NCI-H526 treated with DMSO at 0.1 percent for 48 hours (cell line): ENCODE measurements around the gene RABGGTA.
"Not testable (repeated sequence)": the region's sequence is repeated elsewhere in the genome, so short reads cannot be mapped to it uniquely, and the experiment has no call there.

Experiments used
- DNase-seq: peaks from one replicate; lab custom pipeline; 2025; lab: John Stamatoyannopoulos, UW

Gene RABGGTA

GRCh38 chr14:24240110-24240918, 31.1 kb downstream of the RABGGTA start:
- DNase-seq, result no peak

- no peak for DNase-seq
These were observed 32.8 kb downstream of the RABGGTA start for GRCh38 chr14:24238527-24239037.

GRCh38 chr14:24238123-24238522, 33.3 kb downstream of the RABGGTA start:
- no peak for DNase-seq

DNA sequence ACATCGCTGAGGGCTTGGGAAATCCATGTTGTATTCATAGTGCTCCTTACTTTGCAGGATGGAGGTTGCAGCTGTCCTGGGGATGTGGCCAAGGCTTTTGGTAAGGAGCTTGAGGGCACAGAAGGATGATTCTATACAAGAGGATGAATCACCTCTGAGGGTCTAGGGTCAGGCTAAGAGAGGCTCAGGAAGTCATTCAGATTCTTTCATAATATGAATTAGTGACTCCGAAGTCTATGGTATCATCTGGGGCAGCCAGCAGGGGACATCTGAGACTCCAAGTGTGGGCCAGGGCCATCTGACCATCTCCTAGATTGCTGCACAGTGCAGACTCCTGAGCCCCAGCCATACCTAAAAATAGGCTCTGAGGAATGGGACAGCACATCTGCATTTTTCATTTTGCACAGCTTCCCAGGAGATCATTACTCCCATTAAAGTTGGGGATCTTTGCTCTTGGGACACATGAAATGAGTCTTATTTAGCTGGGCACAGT, 33.9 kb downstream of the RABGGTA start:
- DNase-seq, result no peak

GRCh38 chr14:24236689-24237462, 34.5 kb downstream of the RABGGTA start:
- no peak for DNase-seq

DNA sequence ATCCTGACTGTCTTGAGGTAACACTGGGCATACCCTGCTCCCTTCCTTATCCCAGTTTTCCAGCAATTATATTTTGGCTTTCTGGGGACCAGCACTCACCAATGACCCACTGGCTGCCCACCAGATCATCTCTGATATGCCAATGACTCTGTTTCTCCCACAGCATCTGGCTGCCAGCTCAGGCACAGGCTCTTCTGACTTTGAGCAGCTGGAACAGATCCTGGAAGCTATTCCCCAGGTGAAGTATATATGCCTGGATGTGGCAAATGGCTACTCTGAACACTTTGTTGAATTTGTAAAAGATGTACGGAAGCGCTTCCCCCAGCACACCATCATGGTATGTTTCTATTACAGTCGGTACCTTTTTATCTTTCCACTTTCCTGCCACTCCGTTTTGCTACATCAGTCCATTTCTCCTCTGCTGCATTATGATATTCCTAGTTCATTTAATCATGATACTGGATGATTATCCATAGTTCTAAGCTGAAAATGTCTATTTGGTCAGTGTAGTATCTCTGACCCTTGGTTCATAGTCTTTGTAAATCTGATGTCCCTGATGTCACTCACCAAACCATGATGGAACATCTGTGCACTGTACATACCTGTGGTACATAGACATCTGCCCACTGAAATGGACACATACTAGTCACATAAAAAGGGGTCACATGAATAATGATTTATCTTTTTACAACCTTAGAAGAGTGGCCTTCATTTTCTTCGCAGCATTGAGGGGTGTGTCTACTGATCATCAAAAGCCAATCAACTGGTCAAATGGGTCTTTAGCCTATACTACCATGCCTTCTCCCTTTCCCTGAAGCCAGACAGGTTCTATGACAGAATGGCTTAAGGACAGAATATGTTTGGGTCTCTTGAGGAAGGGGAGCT, 35.4 kb downstream of the RABGGTA start:
- no peak for DNase-seq

DNA sequence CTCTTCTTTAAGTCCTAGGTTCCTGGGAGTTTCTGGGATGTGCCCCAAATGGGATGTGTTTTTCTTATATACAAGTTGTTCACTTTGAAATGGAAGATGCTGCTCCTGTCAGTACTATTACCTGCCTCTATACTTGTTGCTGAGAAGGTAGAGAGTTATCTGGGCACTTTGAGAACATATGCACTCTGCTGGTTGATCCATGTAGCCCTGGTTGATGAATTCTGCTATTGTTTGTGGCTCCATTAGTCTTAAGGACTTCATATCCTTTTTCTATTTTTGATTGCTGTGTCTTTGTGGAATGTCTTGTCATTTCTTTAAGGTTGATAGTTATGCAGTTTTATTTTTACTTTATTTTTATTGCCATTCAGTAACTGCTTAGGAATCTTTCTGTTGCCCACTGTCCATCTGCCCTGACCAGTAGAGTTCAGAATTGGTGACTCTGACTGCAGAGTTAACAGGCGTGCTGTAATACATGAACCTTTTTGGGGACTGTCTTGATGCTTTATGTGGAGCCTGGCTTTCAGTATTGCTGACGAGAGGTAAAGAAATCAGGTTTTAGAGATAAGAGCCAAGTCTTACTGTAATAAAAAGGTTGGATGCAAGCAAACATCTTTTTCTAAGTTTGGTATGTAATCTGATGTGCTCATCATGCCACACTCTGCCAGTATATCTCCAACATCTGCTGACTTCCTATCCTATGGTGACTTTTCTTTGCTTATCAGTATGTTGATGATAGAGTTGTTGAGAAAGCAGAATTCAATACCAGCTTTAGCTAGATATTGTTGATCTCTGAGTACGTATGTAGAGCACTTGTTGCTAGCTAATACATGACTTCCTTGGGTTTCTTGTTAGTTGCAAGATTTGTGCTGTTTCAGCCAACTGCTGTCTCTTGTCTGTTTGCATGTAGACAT, 37.0 kb downstream of the RABGGTA start:
- no peak for DNase-seq

GRCh38 chr14:24233538-24233866, 37.9 kb downstream of the RABGGTA start:
- no peak for DNase-seq

GRCh38 chr14:24232645-24233537, 38.5 kb downstream of the RABGGTA start, which contains the start of gene GMPR2:
TSS of gene GMPR2 (plus strand) at chr14:24232929. CDS start at chr14:24233254, 325 bp downstream.
- DNase-seq, result peak; percentile 85

DNA sequence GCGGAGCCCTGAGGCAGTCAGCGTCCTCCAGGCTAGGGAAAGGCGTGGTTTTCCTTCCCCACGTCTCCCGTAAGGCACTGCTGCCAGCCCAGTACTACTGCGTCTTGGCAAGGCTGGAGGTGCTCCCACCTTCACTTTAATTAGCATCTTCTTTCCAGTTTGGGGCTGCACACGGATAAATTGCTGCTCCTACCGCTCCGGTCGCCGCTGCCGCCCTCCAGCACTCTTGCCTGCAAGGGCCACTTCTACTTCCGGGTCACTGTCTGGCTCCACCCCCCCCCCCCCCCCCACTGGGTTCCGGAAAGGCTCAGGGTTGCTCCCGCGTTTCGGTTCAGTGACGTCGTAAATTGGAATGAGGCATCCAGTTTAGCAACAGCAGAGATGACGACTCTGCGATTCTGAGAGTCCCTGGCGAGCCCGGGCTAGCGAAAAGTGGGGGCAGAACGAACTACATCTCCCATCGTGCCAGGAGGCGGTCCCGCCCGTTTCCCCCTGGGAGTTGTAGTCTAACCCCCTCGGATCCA, 39.2 kb downstream of the RABGGTA start, which contains the start of gene NEDD8:
Gene NEDD8 (minus strand): TSS at position 247 of the 524 bp plus-strand sequence. CDS start 100 bp downstream, at position 147.
- DNase-seq, result peak; percentile 85

DNA sequence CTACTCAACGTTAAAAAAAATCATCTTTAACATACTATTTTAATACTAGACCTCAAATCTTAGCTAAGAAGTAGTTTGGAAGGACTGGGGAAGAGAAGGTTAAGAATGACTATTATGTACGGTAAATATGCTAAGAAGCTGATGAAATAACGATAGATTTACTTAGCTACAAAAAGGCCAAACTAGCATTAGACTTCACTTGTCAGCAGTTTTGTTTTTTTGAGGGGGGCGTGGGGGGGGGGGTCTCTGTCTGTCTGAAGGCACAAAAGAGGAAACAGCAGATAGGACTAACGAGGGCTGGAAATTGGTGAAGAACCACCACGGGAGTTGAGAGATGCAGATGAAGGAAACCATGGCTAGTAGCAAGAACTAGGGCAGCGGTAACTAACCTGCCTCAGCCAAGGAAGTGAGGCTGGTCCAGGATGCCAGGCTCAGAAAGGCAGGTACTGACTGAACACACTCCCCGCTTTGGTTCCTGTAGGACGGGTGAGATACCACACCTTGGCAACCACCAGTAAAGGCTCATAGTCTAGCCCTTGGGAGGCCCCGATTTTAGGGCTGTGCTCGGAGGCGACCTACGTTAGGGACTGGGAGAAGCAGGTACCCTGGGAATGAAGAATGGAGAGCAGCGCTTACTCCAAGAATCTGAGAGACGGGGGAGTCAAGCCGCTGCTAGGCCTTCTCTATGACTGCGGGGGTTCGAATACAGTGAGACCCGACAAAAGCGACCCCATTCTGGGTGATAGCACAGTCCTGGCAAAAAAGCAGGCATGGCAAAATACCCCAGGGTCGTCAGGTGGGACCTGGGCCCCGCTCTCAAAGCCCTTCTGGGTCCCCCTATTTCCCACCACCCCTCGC, 39.9 kb downstream of the RABGGTA start:
- no peak for DNase-seq

DNA sequence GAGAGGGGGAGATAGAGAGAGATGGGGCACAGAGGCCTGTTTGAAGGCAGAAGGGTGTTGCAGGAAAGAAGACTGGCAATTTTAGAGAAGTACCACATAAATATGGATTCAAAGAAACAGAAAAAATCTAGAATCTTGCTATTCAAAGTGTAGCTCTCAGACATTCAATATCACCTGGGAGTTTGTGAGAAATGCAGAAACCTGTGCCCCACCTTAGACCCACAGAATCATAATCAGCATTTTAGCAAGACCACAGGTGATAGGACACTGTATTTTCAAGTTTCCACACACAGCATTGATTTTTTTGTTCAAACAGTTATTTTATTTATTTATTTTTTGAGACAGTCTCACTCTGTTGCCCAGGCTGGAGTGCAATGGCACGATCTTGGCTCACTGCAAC, 42.5 kb downstream of the RABGGTA start:
- no peak for DNase-seq

- no peak for DNase-seq
These were observed 44.9 kb downstream of the RABGGTA start for GRCh38 chr14:24226473-24226872.

GRCh38 chr14:24224618-24225071, 46.8 kb downstream of the RABGGTA start:
- no peak for DNase-seq

GRCh38 chr14:24222987-24223386, 48.4 kb downstream of the RABGGTA start:
- not testable (repeated sequence) for DNase-seq

DNA sequence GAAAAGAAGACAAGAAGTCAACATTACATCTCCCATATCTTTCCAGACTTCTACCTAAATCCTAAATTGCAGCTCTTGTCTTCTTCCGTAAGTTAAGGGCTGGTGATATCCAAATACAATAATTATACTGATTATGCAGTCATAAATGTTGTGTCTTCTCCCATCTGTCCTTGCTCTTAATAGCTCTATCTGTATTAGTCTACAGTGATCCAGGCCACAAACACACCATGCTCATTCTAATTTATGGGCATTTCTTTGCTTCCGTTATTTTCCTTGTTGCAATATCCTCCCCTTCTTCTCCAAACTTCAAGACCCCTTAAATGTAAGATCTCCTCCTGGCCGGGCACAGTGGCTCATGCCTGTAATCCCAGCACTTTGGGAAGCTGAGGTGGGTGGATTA, 51.9 kb downstream of the RABGGTA start:
- no peak for DNase-seq

GRCh38 chr14:24219080-24219479, 52.3 kb downstream of the RABGGTA start:
- DNase-seq, result no peak

DNA sequence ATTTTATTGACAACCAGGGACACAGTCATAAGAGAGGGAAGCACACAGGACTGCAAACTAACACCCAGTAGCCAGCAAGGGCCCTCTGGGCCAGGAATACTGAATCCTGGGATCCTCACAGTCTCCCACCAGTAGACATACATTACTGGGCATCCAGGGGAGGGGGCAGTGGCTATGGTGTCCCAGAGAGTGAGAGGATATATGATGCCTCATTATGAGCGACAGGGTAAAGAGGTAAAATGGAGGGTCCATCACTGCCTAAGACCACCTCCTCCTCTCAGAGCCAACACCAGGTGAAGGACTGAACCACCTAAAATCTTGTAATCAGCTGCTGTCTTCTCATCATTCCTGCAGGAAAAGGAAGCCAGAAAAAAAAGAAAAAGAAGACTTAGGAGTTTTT, 54.5 kb downstream of the RABGGTA start:
- DNase-seq, result not testable (repeated sequence)
